Activated CD8-positive, alpha-beta memory T cell treated with anti-CD3 and anti-CD28 coated beads, Interleukin-2, amount 50 U/mL, for 24 hours (primary cell): ENCODE results near the gene CAPN13.
"Not testable (repeated sequence)": the region's sequence is repeated elsewhere in the genome, so short reads cannot be mapped to it uniquely, and the experiment has no call there.

Experiments
- DNase-seq: peaks from one replicate; pipeline ENCODE4 v3.0.0-alpha.2; 2020; ENCODE audit errors: extremely low read depth

The CAPN13 gene

GRCh38 chr2:30705056-30705455 lies 102.2 kb downstream of the CAPN13 start:
- no peak for DNase-seq

GRCh38 chr2:30704309-30705020 lies 102.8 kb downstream of the CAPN13 start:
- DNase-seq = no peak

GRCh38 chr2:30702694-30703093 lies 104.6 kb downstream of the CAPN13 start:
- no peak for DNase-seq

DNA sequence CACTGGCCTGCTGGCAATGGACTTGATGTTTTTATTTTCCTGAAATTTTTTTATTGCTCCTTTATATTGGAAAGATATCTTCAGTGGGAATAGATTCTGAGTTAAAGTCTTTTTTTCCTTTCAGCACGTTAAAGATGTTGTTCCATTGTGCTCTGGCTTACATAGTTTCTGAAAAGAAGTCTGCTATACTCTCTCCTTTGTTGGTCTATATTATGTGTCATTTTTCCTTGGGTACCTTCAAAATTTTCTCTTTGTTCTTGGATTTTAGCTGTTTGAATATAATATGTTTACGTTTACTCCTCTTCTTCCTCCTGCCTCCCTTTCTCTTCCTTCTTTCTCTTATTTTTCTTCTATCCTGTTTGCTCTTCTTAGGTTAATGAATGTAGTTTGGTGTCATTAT lies 105.5 kb downstream of the CAPN13 start:
- DNase-seq = no peak

- DNase-seq = not testable (repeated sequence)
Measured at GRCh38 chr2:30697242-30698103, 109.8 kb downstream of the CAPN13 start.

DNA sequence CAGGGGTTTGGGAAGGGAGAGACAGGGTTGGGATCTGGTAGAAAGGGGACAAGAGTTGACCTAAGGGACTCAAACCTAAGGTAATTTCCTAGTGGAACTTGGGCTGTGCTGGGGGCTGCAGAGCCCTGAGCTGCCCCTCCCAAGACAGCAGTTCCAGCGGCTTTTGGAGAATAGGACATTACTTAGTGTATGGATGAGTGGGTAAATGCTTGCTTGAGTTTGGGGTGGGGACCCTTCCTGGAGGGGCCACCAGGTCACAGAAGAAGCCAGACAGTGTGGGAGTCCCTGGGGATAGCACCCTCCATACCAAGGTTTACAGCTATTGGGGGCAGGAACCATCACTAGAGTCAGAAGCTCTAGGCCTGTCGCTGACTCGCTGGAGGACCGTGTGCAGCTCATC lies 111.5 kb downstream of the CAPN13 start:
- DNase-seq = no peak

DNA sequence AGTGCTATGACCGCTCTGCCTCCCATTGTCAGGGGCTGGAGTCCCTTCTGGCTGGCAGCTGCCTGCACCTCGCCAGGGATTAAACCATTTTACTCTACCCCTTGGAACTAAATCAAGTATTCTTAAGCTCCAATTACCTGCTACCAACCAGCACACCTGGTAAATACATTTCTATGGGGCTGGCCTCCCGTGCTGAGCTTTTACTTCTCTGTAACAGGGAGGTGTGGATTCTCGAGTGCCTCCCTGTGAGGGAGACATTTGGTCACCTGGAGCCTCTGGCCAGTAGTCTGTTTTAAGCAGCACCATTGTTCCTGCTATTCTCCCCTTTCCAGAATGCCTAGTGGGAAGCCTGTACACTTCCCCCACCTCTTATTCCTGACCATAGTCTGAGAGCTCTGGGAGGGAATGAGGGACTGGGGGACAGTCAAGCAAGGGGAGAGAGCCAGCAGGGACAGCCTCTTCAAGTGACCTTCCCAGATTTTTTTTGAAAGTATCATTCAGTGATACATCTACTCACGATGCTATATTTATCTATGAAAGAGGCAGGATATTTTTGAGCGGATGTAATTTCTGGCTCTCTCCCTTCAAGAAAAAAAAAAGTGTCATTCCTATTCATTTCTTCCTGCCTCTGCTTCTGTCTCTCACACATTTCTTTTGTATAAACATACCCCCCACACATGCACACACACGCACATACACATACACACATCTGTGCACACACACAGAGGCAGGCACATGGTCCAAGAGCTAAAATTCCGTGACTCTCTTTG lies 112.8 kb downstream of the CAPN13 start:
- no peak for DNase-seq

DNA sequence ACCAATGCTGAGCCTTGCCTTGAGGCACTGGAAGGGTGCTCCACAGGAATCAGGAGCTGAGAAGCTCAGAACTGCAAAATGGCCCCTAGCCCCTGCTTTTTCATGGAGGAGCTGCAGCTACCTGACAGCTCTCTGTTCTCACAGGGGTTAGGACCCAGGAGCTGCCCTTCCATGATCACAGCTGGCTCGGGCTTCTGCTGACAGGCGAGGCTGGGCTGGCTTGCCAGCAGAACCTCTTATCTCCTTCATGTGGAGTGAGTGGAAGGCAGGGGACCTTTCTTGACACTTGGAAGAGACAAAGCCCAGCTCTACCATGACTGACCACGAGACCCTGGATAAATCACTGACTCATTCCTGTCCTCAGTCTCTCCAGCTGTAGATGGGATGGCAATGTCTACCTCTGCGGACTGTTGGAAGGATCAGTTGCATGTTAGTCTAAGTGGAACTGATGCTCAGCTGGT lies 113.4 kb downstream of the CAPN13 start:
- DNase-seq = no peak

DNA sequence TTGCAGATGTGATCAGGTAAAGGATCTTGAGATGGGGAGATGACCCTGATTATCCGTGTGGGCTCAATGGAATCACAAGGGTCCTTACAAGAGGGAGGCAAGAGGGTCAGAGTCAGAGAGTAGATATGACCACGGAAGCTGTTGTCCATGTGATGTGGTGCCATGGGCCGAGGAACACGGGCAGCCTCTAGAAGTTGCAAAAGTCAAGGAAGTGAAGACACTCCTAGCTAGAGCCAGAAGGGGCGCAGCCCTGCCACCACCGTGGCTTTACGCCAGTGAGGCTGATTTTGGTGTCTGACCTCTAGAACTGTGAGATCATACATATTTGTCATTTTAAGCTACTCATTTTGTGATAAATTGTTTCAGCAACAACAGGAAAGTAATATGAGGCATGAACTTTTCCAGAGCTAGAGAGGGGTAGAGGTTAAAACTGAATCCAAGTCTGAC lies 114.4 kb downstream of the CAPN13 start:
- no peak for DNase-seq

- no peak for DNase-seq
Measured at GRCh38 chr2:30691948-30692828, 115.1 kb downstream of the CAPN13 start.

- no peak for DNase-seq
Measured at GRCh38 chr2:30691091-30691947, 115.9 kb downstream of the CAPN13 start.

DNA sequence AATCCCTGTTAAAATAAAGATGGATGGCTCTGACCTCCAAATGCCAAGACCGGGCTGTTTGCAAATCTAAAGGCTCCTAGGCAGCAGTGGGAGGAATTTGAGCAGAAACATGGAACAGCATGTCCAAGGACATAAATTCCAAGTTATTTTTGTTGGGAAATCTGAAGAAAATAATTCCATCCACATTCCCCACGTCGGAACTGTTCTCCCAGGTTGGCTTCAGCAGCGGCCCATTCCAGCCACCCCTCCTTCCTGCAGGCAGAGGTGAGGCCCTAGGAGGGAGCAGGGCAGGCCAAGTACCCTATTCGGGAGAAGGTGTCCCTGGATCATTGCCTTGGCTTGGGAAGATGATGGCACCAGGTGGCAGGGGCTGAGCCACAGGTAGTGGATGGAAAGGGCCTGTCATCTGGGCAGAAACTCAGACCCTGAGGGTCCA lies 117.1 kb downstream of the CAPN13 start:
- DNase-seq = no peak

GRCh38 chr2:30689496-30690125 lies 117.6 kb downstream of the CAPN13 start:
- DNase-seq = no peak

DNA sequence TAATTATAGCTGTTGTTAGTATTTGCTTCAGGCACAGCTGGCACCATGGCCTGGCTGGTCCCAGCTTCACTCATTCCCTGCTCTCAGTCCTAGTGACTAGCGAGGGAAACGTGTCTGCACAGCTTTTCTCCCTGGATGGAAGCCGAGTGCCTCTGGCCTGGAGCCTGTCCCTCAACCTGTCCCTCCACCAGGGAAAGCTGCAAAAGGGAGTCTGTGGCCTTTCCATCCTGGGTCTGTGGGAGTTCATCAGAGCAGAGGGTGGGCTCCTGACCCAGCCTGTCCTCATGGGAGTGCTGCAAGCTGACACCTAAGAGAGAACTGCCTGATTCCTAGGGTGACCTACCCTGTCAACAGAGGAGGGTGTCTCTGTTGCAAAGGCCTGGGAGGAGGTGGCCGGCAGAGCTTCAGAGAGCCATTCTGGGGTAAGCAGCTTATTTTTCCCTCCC lies 118.3 kb downstream of the CAPN13 start:
- DNase-seq = no peak

DNA sequence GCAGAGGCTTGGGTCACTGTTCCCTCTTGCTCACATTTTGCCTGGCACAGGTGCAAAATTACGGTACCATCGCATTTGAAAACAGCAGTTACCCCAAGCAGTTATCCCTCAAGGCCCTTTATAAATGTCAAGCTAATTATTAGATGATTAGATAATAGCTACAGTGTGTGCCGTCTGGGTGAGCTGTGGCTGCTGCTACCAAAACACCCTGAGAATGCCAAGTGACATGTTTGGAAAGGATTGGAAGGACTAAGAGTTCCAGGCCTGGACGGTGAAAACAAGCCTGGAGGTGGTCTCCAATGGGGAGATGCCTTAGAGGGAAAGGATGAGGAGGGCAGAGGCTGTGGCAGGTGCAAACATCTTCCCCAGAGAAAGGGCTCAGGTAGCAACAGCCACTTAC lies 120.6 kb downstream of the CAPN13 start:
- no peak for DNase-seq

DNA sequence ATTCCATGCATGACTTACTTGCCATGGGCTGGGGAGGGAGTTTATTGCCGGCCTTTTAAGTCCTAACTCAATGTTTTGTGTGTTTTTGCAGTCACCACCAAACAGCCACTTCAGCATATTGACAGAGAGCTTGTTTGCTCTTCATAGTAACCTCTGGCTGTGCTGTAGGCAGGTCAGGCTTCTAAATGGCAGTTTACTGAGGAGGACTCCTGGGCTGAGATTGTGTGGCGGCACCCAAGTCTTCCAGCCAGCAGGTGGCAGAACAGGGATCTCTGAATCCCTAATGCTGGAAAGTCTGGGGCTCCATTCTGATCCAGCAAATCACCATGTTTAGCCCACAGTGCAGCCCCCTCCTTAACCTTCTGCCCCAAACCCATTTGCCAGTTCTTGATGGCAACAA lies 121.2 kb downstream of the CAPN13 start:
- no peak for DNase-seq

DNA sequence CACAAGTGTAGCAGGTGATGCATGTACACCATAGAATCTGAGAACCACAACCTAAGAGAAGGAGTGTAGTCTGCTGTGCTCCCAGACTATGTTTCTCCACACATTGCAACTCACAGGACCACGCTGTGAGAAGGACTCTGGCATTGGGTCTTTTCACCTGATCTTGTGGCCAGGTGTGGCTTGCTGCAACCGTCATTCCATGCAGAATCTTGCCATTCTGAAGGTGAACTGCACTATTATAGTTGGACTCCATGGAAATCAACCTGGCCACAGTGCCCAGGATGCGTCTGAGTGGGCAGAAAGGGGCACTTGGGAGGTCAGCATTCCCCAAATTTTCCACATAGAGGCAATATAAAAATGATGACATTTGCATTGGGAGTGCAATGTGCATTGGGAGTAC lies 122.2 kb downstream of the CAPN13 start:
- no peak for DNase-seq

GRCh38 chr2:30684516-30684915 lies 122.7 kb downstream of the CAPN13 start:
- DNase-seq = no peak

GRCh38 chr2:30684026-30684425 lies 123.2 kb downstream of the CAPN13 start:
- no peak for DNase-seq
